HPDE6-E6E7 (cell line): ENCODE measurements around the gene RUVBL2.

ENCODE experiments used
- DNase-seq: peaks from one replicate; pipeline ENCODE4 v3.0.0; 2011; ENCODE audit warnings: missing footprints; ENCODE audit errors: extremely low spot score

Gene RUVBL2

DNA sequence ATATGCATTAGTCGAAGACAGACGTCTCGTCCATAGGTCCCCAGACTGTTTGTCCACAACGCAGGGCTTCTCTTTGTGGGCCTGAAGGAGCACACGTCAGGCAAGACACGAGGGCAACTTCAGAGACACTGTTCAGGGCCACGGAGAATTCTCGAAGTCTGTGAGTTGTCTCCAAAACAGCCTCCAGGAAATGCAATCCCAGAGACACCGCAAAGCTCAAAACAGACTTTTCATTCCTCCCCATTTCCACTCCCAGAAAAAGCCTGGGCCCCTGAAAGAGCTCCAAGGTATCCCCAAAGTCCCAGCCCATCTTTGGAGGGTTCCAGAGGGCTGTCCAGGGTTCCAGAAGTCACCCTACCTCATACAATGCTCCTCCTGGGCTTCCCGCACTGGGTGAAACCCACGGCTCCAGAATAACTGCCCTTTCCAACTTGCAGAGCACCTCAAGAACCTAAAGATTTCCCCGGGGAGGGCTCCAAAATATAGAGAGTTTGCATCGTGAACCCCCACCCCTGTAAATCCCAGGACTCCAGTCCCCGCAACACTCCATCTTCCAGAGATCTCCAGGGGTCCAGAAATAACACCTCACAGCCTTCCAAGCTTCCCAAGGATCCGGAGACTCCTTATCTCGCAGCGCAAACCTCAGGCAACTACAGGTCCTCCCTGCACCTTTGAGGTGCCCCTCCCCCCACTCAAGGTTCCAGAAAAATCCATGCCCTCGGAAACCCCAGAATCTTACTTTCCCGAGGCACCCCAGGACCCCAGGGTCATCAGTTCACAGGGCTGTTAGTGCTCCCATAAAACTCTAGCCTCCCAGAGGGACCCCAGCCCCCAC, 29.3 kb upstream of the RUVBL2 start:
- no peak for DNase-seq

DNA sequence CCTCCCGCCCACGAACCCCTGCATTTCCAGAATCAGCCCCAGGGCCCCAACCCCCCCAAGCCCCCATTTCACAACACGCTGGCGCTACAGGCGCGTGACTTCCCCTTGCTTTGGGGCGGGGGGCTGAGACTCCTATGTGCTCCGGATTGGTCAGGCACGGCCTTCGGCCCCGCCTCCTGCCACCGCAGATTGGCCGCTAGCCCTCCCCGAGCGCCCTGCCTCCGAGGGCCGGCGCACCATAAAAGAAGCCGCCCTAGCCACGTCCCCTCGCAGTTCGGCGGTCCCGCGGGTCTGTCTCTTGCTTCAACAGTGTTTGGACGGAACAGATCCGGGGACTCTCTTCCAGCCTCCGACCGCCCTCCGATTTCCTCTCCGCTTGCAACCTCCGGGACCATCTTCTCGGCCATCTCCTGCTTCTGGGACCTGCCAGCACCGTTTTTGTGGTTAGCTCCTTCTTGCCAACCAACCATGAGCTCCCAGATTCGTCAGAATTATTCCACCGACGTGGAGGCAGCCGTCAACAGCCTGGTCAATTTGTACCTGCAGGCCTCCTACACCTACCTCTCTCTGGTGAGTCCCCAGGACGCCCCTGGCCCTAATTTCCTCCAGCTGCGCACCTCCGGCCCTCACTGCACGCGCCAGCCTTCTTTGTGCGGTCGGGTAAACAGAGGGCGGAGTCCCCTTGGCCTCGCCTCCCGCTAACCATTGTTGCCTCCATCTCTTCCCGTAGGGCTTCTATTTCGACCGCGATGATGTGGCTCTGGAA, 28.5 kb upstream of the RUVBL2 start, which contains the start of gene FTL:
Gene FTL, plus strand, starts transcription at position 270 of the 766 bp plus-strand sequence. Its CDS starts 199 bp downstream, at position 469.
- peak; percentile 93 for DNase-seq

DNA sequence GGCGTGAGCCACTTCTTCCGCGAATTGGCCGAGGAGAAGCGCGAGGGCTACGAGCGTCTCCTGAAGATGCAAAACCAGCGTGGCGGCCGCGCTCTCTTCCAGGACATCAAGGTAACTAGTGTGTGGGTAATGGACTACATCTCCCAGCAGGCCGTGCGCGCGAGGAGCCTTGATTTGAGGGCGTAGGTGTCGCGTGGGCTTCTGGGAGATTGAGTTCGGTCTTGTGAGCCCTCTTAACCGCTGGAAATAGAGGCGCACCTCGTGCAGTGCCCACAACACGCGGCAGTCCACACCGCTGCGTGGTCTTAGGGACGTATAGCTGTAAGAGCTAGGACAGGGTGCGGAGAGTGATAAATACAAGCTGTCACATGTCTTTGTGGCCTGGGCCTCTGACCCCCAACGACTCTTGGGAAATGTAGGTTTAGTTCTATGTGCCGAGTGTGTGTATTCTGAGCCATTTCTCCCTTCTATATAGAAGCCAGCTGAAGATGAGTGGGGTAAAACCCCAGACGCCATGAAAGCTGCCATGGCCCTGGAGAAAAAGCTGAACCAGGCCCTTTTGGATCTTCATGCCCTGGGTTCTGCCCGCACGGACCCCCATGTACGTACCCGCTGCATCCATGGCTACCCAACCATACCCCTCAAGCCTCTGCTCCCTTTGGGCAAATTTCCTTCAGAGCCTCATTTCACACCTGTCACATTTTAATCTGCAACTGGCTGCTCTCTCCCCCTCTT, 27.7 kb upstream of the RUVBL2 start:
- no peak for DNase-seq

DNA sequence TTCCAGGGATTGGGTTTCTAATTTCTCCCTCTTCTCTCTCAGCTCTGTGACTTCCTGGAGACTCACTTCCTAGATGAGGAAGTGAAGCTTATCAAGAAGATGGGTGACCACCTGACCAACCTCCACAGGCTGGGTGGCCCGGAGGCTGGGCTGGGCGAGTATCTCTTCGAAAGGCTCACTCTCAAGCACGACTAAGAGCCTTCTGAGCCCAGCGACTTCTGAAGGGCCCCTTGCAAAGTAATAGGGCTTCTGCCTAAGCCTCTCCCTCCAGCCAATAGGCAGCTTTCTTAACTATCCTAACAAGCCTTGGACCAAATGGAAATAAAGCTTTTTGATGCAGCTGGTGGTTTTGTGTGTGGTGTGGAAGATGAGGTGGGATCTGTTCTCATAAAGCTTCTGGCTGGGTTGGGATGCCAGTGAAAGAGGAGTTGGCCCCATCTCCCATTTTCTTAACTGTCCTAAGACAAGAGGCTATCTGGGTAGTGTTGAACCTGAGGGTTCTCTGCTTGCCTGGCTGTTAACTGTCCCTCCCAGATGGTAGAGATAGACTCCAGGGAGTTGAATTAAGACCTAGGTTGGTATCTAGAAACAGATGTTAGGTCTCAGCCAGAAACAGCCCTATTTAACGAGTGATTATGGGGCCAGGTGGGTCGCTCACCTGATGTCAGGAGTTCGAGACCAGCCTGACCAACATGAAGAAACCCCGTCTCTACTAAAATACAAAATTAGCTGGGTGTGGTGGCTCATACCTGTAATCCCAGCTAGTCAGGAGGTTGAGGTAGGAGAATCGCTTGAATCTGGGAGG, 26.9 kb upstream of the RUVBL2 start:
- DNase-seq = no peak

DNA sequence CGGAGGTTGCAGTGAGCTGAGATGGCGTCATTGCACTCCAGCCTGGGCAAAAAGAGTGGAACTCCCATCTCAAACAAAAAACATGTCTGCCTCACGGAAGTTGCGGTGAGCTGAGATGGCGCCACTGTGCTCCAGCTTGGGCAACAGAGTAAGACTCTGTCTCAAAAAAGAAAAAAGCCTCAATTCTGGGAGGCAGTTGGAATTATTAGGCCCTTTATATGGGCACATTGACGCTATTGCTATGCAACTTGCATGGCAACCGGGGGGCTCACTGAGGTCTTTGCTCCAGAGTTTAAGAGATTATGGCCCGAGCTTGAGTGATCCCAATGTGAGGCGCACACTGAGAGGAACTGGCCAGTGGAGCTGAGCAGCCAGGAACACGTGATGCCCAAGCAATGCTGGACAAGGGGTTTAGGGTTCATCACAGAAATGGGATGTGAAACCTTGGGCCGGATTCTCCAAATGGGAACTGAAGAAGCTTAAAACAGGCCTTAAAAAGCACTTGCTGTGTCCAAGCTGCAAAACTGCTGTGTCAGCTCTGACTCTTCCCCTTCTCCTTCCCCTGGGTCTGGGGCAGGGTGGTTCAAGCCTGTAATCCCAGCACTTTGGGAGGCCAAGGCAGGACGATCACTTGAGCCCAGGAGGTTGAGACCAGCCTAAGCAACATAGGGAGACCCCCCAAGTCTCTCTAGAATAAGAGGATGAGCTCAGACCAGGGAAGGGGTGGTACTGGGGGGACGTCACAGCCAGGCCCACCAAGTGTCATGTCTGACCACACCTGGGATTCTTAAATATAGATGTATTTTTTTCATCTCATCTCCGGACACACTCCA, 26.1 kb upstream of the RUVBL2 start:
- no peak for DNase-seq

DNA sequence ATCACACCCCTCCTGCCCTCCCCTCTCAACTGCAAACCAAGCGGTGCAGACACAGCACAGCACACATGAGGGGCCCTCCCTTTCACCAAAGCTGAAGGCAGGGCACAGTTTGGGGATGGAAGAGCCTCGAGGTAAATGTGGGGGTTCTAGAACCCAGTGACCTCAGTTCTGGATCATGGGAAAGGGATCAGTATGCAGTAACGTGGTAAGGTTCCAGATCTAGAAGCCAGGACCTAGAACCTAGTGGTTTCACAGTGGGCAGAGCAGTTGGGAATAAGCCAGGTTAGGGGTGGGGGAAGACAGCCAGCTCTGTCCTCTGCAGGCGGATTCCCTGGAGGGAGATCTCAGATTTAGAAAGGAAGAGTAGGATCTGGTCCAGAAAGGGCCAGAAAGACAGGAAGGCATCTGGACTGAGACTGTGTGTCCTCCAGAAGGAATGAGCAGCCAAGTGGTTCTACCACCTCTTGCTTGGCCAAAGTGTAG, 25.5 kb upstream of the RUVBL2 start:
- no peak for DNase-seq

DNA sequence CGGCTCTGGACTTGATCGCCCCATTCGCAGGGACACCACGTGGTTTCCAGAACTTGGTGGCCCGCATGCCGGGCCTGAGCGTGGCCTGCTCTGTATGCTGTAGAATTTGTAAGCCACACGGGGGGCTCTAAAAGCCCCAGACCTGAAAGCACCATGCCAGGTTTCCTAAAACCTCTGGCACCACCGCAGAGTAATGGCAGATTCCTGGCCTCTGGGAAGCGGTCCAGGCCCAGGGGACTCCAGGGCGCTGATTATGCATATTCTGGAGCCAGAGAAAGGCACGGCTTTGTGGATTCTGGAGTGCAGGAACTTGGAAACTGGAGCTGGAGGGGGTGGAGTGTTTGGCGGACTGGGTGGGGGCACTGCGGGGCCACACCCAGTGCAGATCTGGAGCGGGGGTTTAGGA, 24.9 kb upstream of the RUVBL2 start:
- no peak for DNase-seq

DNA sequence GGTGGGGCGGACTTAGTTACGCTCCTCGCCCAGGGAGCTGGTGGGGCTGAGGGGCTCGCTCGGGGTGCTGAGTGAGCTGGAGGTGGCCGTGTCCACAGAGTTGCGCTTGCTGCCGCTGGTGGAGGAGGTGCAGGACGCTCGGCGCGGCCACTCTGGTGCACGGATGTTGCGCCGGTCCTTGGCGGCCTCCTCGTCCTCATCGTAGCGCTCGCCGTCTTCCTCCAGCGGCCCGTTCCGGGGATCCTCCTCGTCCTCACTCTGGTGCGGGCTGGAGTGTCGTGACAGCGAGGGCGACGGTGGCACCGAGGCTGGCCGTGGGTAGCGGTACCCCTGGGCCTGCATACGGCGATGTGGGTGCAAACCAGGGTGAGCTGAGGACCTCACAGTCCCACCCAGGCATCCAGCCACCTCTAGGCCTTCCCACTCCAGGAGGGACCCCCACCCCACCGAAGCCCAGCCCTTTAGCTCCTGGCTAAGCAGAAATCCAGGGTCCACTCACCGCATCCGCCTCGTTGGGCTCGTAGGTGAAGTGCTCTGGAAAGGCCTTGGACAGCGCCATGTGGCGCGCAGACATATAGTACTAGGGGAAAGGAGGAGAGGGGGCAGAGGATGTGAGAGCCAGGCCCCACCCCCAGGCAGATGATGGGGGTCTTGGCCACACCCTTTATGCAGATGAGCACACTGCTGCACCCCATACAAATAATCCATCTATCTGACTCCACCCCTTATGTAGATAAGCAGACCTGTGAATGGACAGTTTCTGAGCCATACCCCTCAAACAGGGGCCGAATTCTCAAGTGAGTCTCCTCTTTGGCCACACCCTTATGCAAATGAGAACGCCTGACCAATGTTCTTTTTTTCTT, 24.2 kb upstream of the RUVBL2 start:
- no peak for DNase-seq

DNA sequence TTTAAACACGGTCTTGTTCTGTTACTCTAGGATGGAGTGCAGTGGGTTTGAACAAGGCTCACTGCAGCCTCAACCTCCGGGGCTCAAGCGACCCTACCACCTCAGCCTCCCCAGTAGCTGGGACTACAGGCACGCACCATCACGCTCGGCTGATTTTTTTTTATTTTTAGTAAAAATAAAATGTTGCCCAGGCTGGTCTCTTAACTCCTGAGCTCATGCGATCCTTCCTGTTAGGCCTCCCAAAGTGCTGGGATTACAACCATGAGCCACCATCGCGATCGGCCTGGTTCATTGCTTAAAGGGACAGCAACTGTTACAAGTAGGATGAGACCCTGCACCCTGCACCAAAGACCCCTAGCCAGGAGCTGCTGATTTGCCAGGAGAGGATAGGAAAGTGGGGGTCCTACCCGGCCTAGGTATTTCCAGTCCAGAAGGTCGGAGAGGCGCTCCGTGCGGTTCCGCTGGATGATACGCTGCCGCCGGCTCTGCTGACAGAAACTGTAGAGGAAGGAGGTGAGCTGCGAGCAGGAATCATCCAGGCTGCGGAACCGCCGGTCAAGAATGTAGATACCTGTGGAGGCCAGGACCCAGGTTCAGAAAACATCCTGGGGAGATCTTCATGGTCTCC, 23.4 kb upstream of the RUVBL2 start:
- DNase-seq = no peak

DNA sequence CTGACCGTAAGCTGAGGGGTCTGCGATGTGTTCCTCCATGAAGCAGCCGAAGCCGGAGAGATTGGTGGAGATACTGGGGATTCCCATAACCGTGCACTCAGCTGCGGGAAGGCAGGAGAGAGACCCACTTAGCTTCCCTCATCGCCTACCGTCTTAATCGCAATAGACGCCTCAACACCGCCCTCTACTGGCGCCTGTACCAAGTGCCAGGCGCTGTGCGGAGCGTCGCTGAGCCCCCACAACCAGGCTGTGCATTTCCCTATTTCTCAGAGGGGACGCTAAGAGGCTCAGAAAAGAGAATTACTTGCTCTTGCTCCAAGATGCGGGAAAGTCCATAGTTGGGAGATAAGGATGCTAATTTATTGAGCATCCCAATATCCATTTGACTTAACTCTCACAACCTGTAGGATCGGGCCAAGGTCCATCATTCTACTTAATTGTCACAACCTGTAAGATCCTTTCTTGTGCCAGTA, 22.7 kb upstream of the RUVBL2 start:
- DNase-seq = no peak

DNA sequence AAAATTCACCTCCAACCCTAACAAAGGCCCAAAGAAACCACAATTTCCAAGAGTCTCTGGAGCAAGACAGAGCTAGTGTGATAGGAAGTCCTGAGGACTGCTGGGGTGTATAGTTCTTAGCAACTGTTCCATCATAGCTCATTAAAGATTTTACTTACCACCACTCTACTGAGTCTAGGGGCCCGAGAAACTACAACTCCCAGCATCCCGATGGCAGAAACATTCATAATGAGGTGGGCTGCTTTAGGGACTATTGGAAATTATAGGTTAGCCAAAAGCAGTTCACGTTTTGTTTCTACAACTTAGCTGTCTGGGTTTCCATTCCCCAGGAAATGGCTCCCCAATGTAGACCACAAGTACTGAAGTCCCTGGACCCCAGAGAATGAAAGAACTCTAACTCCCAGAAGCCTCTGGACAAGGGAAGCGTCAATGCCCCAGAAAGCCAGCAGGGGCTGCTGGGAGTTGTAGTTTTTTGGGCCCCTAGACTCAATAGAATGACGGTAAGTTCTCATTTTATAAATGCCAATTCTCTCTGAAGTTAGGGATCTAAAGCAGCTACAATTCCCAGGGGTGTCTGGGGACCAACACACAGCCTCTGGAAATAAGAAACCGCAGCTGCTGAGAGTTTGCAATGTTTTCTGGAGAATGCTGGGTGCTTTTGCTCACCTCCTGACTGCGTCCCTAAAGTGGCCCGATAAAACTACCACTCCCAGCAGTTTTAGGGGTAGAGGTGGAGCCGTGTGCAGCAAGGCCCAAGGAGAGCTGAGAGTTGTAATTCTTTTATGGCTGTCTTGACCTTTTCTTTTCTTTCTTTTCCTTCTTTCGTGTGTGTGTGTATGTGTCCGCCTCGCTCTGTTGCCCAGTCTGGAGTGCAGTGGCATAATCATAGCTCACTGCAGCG, 17.5 kb upstream of the RUVBL2 start:
- no peak for DNase-seq

DNA sequence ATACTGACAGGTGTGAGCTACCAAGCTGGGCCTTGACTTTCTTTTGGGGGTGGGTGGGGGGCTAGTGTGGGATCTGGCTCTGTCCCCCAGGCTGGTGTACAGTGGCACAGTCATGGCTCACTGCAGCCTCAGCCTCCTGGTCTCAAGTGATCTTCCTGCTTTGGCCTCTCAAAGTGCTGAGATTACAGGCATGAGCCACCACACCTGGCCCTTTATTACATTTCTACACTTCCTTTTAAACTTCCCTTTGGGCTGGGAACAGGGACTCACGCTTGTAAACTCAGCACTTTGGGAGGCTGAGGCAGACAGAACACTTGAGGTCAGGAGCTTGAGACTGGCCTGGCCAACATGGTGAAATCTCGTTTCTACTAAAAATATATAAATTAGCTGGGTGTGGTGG, 16.6 kb upstream of the RUVBL2 start:
- DNase-seq = no peak

DNA sequence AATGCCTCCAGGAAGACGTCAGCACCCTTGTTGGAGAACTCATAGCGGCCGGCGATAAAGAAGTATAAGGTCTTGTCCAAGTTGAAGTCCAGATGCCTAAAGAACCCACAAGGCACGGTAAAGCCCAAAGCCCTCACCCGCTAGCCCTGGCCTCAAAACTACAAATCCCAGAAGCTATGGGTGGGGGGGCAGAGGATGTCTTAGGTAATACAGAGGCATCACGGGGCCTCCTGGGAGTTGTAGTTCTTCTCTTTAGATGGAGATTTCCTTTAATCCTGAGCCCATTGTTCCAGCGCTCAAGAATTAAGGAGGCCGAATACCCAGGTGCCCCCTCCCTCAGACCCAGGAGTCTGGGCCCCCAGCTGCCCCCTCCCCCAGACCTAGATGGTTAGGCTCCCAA, 11.4 kb upstream of the RUVBL2 start:
- DNase-seq = no peak

DNA sequence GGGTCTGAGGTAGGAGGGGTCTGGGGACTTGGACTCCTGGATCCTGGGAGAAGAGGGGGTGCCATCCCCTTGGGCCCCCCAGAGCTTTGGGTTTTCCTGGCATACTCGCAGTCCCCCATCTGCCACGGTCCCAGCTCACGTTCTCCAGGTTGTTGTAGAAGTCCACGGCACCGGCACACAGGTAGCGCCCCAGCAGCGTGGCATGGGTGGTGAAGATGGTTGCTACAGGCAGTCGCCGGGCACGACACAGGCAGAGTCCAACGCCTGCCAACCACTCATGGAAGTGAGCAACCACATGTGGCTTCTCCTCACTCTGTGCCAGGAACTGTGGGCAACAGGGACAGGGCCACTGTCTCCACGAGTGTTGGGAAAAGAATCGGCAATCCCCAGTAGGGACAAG, 8.0 kb upstream of the RUVBL2 start:
- no peak for DNase-seq

DNA sequence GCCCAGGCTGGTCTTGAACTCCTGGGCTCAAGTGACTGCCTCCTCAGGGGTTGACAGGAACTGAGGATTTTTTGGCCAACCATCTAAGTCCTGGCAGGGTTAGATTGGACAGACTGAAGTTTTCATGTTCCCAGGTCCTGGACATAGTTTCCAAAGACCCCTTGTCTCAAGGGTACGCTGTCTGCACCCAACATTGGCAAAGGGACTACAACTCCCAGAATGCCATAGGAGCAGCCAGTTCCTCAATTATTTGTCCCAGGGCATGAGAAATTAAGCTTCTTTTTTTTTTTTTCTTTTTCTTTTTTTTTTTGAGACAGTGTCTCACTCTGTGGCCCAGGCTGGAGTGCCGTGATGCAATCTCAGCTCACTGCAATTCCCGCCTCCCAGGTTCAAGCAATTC, 7.5 kb upstream of the RUVBL2 start:
- no peak for DNase-seq

DNA sequence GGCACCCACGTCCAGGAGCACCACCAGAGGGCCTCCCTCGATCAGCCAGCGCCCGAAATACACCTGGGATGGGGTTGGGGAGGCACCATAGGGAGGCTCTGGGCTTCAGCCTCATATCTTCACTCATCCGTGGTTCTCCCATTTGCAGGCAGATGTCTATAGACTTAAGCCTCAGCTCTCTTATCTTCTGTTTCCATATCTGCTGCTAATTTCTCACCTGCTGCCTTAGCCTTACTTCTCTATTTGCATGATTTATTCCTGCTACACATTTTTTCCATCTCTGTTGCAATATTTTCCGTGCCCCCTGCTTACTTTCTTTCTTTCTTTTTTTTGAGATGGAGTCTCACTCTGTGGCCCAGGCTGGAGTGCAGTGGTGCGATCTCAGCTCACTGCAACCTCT, 6.4 kb upstream of the RUVBL2 start:
- no peak for DNase-seq

DNA sequence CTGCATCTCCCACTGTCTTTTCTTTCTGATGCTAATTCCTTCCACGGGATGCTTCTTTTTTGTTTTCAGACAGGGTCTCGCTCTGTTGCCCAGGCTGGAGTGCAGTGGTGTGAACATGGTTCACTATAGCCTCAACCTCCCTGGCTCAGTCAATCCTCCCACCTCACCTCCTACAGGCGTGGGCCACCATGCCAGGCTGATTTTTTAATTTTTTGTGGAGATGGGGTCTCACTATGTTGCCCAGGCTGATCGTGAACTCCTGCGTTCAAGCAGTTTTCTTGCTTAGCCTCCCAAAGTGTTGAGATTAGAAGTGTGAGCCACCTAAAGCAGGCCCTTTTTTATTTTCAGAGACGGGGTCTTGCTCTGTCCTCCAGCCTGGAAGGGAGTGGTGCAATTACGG, 5.4 kb upstream of the RUVBL2 start:
- no peak for DNase-seq

DNA sequence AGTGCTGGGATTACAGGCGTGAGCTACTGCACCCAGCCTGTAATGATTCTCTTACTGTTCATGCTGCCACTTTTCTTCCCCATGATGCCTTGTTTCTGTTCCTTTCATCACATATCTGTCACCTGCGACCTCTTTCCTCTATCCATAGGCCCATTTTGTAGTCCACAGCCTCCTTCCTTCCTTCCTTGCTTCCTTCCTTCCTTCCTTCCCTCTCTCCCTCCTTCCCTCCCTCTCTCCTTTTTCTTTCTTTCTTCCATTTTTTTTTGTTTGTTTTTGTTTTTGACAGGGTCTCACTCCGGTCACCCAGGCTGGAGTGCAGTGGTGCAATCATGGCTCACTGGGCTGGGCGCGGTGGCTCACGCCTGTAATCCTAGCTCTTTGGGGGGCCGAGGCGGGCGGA, 4.8 kb upstream of the RUVBL2 start:
- DNase-seq = no peak
